ENCODE data around the gene ADGRV1.

DNA sequence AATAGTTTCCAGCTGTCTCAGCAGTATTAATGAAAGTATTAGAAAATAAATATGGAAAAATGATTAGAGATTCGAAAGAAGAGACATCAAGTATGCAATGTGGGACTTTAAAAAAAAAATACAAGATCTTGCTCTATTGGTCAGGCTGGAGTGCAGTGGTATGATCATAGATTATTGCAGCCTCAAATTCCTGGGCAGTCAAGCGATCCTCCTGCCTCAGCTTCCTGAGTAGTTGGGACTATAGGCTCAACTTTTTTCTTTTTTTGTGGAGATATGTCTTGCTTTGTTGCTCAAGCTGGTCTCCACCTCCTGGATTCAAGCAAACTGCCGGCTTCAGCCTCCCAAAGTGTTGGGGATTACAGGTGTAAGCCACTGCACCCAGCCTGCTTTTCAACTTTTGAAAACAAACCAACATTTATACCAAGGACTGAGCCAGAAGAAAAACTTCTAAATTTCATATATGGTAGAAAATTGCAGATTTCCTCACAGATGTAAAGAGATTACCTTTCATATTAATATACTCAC, 323.1 kb downstream of the ADGRV1 start:
- TF ChIP-seq, protein P1, sequence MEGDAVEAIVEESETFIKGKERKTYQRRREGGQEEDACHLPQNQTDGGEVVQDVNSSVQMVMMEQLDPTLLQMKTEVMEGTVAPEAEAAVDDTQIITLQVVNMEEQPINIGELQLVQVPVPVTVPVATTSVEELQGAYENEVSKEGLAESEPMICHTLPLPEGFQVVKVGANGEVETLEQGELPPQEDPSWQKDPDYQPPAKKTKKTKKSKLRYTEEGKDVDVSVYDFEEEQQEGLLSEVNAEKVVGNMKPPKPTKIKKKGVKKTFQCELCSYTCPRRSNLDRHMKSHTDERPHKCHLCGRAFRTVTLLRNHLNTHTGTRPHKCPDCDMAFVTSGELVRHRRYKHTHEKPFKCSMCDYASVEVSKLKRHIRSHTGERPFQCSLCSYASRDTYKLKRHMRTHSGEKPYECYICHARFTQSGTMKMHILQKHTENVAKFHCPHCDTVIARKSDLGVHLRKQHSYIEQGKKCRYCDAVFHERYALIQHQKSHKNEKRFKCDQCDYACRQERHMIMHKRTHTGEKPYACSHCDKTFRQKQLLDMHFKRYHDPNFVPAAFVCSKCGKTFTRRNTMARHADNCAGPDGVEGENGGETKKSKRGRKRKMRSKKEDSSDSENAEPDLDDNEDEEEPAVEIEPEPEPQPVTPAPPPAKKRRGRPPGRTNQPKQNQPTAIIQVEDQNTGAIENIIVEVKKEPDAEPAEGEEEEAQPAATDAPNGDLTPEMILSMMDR (IDR thresholded peaks at IDR 0.05) = no peak
- TF ChIP-seq ZFX (IDR thresholded peaks at IDR 0.05; ENCODE audit: borderline replicate concordance) = no peak

All from 22Rv1 (cell line).